ENCODE data around the gene TADA3. TPM values are rescaled to one million over a fixed set of nuclear protein-coding genes. Genes with fewer than 3 reads are reported as not detected.

The TADA3 gene
- polyA plus RNA-seq, 2 of the 4 experiments (the other 2 are of a cell fraction), result 42.6 to 50.3 TPM

DNA sequence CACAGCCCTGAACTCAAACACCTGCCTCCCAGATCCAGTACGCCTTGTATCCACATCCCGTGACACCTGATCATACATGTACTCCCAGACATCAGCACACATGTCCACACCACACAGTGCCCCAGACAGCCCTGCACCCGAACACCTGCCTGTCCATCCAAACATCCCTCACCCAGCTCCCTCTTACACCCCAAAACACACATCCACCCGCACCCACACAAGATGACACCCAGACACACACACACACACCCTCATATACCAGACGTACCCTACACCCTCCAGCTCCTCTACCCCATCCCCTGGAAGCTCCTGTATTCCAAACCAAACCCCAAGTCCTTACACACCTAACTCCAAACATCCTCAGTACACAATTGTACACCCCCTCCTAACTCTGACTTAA, 23.3 kb downstream of the TADA3 start:
- ATAC-seq, result peak; percentile 5; a peak in 2 of 6 replicates
- H3K4me1 ChIP-seq, result peaks cover 27% of the 10 kb centered on the region
- POLR2A ChIA-PET, result interaction anchor here (1.5 kb wide), 1 partner anchor 24 kb away, joined by 3 read pairs; the partner anchor contains the start of genes ARPC4 and TADA3
- DNase-seq (ENCODE audit: low read depth in 1 of 2, low spot score in 1 of 2), result no peak
- H3K4me2 ChIP-seq, result peak overlapping the region; percentile 98
- FAIRE-seq, result no peak
- H3K9me3 ChIP-seq, result no peaks in the 10 kb centered on the region
- WGBS (ENCODE audit: missing lambda C conversion rate), result 91% methylated on average over 5 of the region's 5 CpGs
- TF ChIP-seq, protein P1, sequence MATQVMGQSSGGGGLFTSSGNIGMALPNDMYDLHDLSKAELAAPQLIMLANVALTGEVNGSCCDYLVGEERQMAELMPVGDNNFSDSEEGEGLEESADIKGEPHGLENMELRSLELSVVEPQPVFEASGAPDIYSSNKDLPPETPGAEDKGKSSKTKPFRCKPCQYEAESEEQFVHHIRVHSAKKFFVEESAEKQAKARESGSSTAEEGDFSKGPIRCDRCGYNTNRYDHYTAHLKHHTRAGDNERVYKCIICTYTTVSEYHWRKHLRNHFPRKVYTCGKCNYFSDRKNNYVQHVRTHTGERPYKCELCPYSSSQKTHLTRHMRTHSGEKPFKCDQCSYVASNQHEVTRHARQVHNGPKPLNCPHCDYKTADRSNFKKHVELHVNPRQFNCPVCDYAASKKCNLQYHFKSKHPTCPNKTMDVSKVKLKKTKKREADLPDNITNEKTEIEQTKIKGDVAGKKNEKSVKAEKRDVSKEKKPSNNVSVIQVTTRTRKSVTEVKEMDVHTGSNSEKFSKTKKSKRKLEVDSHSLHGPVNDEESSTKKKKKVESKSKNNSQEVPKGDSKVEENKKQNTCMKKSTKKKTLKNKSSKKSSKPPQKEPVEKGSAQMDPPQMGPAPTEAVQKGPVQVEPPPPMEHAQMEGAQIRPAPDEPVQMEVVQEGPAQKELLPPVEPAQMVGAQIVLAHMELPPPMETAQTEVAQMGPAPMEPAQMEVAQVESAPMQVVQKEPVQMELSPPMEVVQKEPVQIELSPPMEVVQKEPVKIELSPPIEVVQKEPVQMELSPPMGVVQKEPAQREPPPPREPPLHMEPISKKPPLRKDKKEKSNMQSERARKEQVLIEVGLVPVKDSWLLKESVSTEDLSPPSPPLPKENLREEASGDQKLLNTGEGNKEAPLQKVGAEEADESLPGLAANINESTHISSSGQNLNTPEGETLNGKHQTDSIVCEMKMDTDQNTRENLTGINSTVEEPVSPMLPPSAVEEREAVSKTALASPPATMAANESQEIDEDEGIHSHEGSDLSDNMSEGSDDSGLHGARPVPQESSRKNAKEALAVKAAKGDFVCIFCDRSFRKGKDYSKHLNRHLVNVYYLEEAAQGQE (IDR thresholded peaks at IDR 0.05), result no peak
- TF ChIP-seq KDM1A (IDR thresholded peaks at IDR 0.05; ENCODE audit: low read depth) (no peak), SMC3 (IDR thresholded peaks at IDR 0.05) (no peak)
- CTCF ChIA-PET, result interaction anchor here (1.1 to 2.7 kb wide), 3 partner anchors 10 to 177 kb away, joined by 3 to 20 read pairs (median 5); no protein-coding TSS in a partner anchor
- peak overlapping the region; percentile 92 to 95 for H3K27ac ChIP-seq
- H3K4me3 ChIP-seq, result peak overlapping the region; percentile 74

DNA sequence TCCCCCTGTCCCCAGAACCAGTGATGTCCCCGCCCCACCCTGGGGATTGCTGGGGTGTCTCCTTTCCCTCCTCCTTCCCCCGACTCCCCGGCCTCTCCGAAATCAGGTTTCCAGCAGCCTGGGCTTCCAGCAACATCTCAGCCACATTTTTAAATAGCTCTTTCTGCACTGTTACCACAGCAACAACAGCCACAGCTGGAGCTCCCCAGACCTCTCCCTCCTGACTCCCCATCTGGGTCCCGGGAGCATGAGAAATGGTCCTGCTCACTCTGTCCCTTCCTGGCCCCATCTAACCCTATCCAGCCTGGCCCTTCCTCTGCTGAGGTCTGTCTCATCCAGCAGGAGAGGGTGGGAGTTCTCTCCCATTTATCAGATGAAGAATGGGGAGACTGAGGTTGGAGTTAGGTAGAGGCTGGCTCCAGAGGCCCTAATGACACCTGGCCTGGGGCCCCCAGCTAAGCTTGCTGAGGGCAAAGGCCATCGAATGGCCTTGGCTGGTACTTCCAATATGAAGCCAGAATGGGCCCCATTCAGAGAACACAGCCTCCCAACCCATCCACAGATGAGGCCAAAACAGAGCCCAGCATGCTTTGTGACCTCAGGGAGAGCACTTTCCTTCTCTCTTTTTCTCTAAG, 24.0 kb downstream of the TADA3 start:
- Histone ChIP-seq H3K4me2 (peak overlapping the region; percentile 98; the same call in 2 of the 3 replicates), H3K4me1 (peaks cover 27% of the 10 kb centered on the region), H3K27ac (peak overlapping the region in 1 of 2 experiments; percentile 95; a peak in 3 of 6 replicates), H3K9me3 (no peaks in the 10 kb centered on the region), H3K4me3 (no peak overlapping the region)
- DNase-seq (ENCODE audit: low read depth in 1 of 2, low spot score in 1 of 2) (no peak), ATAC-seq (no peak), FAIRE-seq (no peak)
- TF ChIP-seq, protein P2, sequence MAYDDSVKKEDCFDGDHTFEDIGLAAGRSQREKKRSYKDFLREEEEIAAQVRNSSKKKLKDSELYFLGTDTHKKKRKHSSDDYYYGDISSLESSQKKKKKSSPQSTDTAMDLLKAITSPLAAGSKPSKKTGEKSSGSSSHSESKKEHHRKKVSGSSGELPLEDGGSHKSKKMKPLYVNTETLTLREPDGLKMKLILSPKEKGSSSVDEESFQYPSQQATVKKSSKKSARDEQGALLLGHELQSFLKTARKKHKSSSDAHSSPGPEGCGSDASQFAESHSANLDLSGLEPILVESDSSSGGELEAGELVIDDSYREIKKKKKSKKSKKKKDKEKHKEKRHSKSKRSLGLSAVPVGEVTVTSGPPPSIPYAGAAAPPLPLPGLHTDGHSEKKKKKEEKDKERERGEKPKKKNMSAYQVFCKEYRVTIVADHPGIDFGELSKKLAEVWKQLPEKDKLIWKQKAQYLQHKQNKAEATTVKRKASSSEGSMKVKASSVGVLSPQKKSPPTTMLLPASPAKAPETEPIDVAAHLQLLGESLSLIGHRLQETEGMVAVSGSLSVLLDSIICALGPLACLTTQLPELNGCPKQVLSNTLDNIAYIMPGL (CRISPR knock-in tag; IDR thresholded peaks at IDR 0.05; ENCODE audit: borderline replicate concordance), result no peak
- TF ChIP-seq POLR2A (IDR thresholded peaks at IDR 0.05; ENCODE audit: low read length), result no peak
- TF ChIP-seq ESRRA (IDR thresholded peaks at IDR 0.05; ENCODE audit: borderline replicate concordance, low read length), result no peak
- no peak for TF ChIP-seq HDAC2 (IDR thresholded peaks at IDR 0.05)
- TF ChIP-seq HOXB5 (CRISPR knock-in tag; IDR thresholded peaks at IDR 0.05), result no peak
- no peak for TF ChIP-seq GATA3 (IDR thresholded peaks at IDR 0.05; ENCODE audit: borderline replicate concordance)
- TF ChIP-seq EHMT2 (IDR thresholded peaks at IDR 0.05; ENCODE audit: low read depth), result no peak
- TF ChIP-seq, protein P3, sequence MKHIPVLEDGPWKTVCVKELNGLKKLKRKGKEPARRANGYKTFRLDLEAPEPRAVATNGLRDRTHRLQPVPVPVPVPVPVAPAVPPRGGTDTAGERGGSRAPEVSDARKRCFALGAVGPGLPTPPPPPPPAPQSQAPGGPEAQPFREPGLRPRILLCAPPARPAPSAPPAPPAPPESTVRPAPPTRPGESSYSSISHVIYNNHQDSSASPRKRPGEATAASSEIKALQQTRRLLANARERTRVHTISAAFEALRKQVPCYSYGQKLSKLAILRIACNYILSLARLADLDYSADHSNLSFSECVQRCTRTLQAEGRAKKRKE (CRISPR knock-in tag; IDR thresholded peaks at IDR 0.05; ENCODE audit: low read depth), result no peak
- TF ChIP-seq HEYL (CRISPR knock-in tag; IDR thresholded peaks at IDR 0.05), result no peak
- no peak for TF ChIP-seq FOSL2 (IDR thresholded peaks at IDR 0.05)
- TF ChIP-seq FOSL2 (CRISPR knock-in tag; IDR thresholded peaks at IDR 0.05), result no peak
- no peak for TF ChIP-seq CBX8 (IDR thresholded peaks at IDR 0.05)
- WGBS (ENCODE audit: missing lambda C conversion rate), result 88% methylated on average over 6 of the region's 6 CpGs
- CTCF ChIA-PET, result interaction anchor here (1.1 to 2.7 kb wide), 4 partner anchors 9 to 178 kb away, joined by 3 to 20 read pairs (median 4); no protein-coding TSS in a partner anchor
- POLR2A ChIA-PET, result interaction anchor here (1.5 kb wide), 1 partner anchor 25 kb away, joined by 3 read pairs; the partner anchor contains the start of genes ARPC4 and TADA3

DNA sequence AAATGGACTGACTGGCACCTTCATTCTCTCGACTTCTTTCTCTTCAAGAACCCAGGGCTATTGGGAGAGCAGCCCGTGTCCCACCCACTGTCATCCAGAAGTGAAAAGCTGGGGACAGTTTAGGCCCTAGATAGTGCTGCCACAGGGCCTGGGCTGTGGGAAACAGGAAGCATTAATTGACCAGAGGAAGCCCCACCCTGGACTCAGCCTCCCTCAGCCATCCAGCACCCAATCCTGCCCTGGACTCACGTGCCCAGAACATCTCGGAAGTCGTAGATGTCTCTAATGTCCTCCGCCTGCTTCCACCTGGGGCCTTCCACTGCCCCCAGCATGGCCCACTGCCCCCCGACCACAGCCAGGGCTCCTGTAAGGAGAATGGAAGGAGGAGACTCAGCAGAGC, 24.9 kb downstream of the TADA3 start:
- H3K27ac ChIP-seq, result no peak overlapping the region
- CTCF ChIA-PET, result interaction anchor here (0.8 to 2.2 kb wide), 5 partner anchors 17 to 264 kb away, joined by 3 to 6 read pairs (median 3); no protein-coding TSS in a partner anchor
- DNase-seq (ENCODE audit: low read depth in 1 of 2, low spot score in 1 of 2), result no peak
- peaks cover 27% of the 10 kb centered on the region for H3K4me1 ChIP-seq
- H3K4me2 ChIP-seq, result no peak overlapping the region
- WGBS (ENCODE audit: missing lambda C conversion rate), result 86% methylated on average over 7 of the region's 7 CpGs
- H3K4me3 ChIP-seq, result no peak overlapping the region
- no peak for ATAC-seq
- no peak for FAIRE-seq
- POLR2A ChIA-PET, result no interaction called here
- H3K9me3 ChIP-seq, result no peaks in the 10 kb centered on the region
- TF ChIP-seq RCOR1 (IDR thresholded peaks at IDR 0.05; ENCODE audit: low read depth, low read length) (no peak), CHD4 (IDR thresholded peaks at IDR 0.05; ENCODE audit: borderline replicate concordance) (no peak), HEYL (CRISPR knock-in tag; IDR thresholded peaks at IDR 0.05) (no peak), EHF (CRISPR knock-in tag; IDR thresholded peaks at IDR 0.05) (no peak), ZNF302 (CRISPR knock-in tag; IDR thresholded peaks at IDR 0.05) (no peak), KDM5A (IDR thresholded peaks at IDR 0.05) (no peak), JUN (IDR thresholded peaks at IDR 0.05) (no peak), MAFK (IDR thresholded peaks at IDR 0.05; ENCODE audit: partially characterized antibody) (no peak), FOXS1 (CRISPR knock-in tag; IDR thresholded peaks at IDR 0.05) (no peak)
- TF ChIP-seq, protein P4, sequence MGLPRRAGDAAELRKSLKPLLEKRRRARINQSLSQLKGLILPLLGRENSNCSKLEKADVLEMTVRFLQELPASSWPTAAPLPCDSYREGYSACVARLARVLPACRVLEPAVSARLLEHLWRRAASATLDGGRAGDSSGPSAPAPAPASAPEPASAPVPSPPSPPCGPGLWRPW (IDR thresholded peaks at IDR 0.05), result no peak
- TF ChIP-seq, protein P5, sequence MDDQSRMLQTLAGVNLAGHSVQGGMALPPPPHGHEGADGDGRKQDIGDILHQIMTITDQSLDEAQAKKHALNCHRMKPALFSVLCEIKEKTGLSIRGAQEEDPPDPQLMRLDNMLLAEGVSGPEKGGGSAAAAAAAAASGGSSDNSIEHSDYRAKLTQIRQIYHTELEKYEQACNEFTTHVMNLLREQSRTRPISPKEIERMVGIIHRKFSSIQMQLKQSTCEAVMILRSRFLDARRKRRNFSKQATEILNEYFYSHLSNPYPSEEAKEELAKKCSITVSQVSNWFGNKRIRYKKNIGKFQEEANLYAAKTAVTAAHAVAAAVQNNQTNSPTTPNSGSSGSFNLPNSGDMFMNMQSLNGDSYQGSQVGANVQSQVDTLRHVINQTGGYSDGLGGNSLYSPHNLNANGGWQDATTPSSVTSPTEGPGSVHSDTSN (IDR thresholded peaks at IDR 0.05), result no peak
- TF ChIP-seq, protein P6, sequence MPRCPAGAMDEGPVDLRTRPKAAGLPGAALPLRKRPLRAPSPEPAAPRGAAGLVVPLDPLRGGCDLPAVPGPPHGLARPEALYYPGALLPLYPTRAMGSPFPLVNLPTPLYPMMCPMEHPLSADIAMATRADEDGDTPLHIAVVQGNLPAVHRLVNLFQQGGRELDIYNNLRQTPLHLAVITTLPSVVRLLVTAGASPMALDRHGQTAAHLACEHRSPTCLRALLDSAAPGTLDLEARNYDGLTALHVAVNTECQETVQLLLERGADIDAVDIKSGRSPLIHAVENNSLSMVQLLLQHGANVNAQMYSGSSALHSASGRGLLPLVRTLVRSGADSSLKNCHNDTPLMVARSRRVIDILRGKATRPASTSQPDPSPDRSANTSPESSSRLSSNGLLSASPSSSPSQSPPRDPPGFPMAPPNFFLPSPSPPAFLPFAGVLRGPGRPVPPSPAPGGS (IDR thresholded peaks at IDR 0.05), result no peak
